Common myeloid progenitor, CD34-positive (primary cell): Measurements from ENCODE around the gene ETS2.

Source experiments
- CTCF ChIA-PET: fragments of 350-600 bp; sonication (Branson Sonifier 250); formaldehyde crosslinking; loops from one replicate; lab custom pipeline; 2021; ENCODE audit warnings: antibody characterized with exemption; lab: Charles Lee
- POLR2A ChIA-PET: fragments of 350-600 bp; sonication (Branson Sonifier 250); formaldehyde crosslinking; loops from one replicate; lab custom pipeline; 2021; ENCODE audit warnings: antibody characterized with exemption; lab: Charles Lee
- DNase-seq, 3 donors: peaks; one replicate each; pipeline versions ENCODE4 v3.0.0 to v3.0.0-alpha.2; 2013
- H3K27ac ChIP-seq, 2 experiments: 1 replicate in 1 of 2; 2 replicates in 1 of 2; pipeline ENCODE4 v1.7.0; 2013; ENCODE audit warnings: inconsistent platforms in 2 of 2, low read length in 2 of 2, mild to moderate bottlenecking in 2 of 2, low read depth in 1 of 2, moderate library complexity in 1 of 2; ENCODE audit not compliant: severe bottlenecking in 2 of 2, insufficient read depth in 1 of 2, poor library complexity in 1 of 2
- H3K27me3 ChIP-seq, 5 experiments: replicated peaks in 2 of 5; 1 replicate in 3 of 5; 2 replicates in 2 of 5; pipeline versions ENCODE4 v1.6.1 to v1.7.0; 2013; ENCODE audit warnings: low read length in 4 of 5, mild to moderate bottlenecking in 2 of 5, moderate library complexity in 2 of 5, inconsistent platforms in 1 of 5; ENCODE audit not compliant: insufficient read depth in 5 of 5, control insufficient read depth in 4 of 5
- H3K36me3 ChIP-seq, 4 experiments: 1 replicate in 2 of 4; 2 replicates in 2 of 4; pipeline versions ENCODE4 v1.6.1 to v1.7.0; 2013; ENCODE audit warnings: low read length in 3 of 4, control low read depth in 1 of 4, mild to moderate bottlenecking in 1 of 4; ENCODE audit not compliant: control insufficient read depth in 4 of 4, insufficient read depth in 4 of 4
- H3K4me1 ChIP-seq, 4 experiments: 1 replicate in 3 of 4; 2 replicates in 1 of 4; pipeline versions ENCODE4 v1.6.1 to v1.7.1; 2013; ENCODE audit warnings: low read length in 3 of 4, mild to moderate bottlenecking in 3 of 4, control low read depth in 1 of 4, inconsistent platforms in 1 of 4, moderate library complexity in 1 of 4; ENCODE audit not compliant: control insufficient read depth in 4 of 4, insufficient read depth in 4 of 4; ENCODE audit errors: control extremely low read depth in 1 of 4
- H3K4me3 ChIP-seq, 7 experiments: 1 replicate in 4 of 7; 2 replicates in 3 of 7; pipeline versions ENCODE4 v1.5.1 to v1.7.0; 2013; ENCODE audit warnings: mild to moderate bottlenecking in 7 of 7, low read length in 6 of 7, moderate library complexity in 6 of 7, inconsistent platforms in 2 of 7, low read depth in 2 of 7, control low read depth in 1 of 7; ENCODE audit not compliant: insufficient read depth in 4 of 7, control insufficient read depth in 1 of 7; ENCODE audit errors: extremely low read depth in 1 of 7
- H3K9me3 ChIP-seq, 5 experiments: 1 replicate in 4 of 5; 2 replicates in 1 of 5; pipeline versions ENCODE4 v1.6.1 to v1.7.1; 2013; ENCODE audit warnings: low read length in 4 of 5, mild to moderate bottlenecking in 2 of 5, inconsistent platforms in 1 of 5, low read depth in 1 of 5, moderate library complexity in 1 of 5; ENCODE audit not compliant: control insufficient read depth in 4 of 5, insufficient read depth in 2 of 5; ENCODE audit errors: control extremely low read depth in 1 of 5
- WGBS: methylation state at CpG from one replicate; pipeline ENCODE4 v1.1.5; 2013; ENCODE audit not compliant: insufficient coverage; 5-methylcytosine and 5-hydroxymethylcytosine counted together

The ETS2 gene

DNA sequence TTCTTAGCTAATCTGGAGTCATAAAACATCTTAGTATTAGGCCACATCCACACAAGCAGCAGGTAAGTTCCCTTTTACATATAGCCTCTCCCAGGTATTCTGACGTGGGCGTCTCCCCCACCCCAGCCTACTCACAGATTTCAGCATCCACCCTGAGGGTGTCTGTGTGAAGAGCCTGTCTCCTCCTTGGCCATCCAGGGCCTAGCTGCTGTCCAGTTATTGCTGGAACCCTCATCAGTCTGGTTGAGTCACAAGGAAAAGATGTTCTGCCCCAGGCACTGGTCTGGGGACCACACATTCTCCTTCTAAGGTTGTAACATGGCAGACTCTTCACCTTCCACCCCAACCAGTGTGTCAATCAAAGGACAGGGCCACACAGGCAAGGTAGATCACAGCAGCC is 57.6 kb downstream of the ETS2 start:
- ChIA-PET CTCF (interaction anchor here (1.2 to 1.7 kb wide), 4 partner anchors 10 to 16 kb away, joined by 3 to 9 read pairs (median 6); no protein-coding TSS in a partner anchor), POLR2A (no interaction called here)
- peaks cover 17 to 24% (median 19%) of the 10 kb centered on the region in 4 experiments for H3K4me1 ChIP-seq
- DNase-seq: no peak
- peaks cover 0 to 4% (median 0%) of the 10 kb centered on the region in 5 experiments for H3K27me3 ChIP-seq
- no peak overlapping the region for H3K4me3 ChIP-seq
- WGBS: 100% methylated on average over 2 of the region's 2 CpGs
- H3K36me3 ChIP-seq: no peaks in the 10 kb centered on the region
- no peaks in the 10 kb centered on the region for H3K9me3 ChIP-seq
- no peak overlapping the region for H3K27ac ChIP-seq

DNA sequence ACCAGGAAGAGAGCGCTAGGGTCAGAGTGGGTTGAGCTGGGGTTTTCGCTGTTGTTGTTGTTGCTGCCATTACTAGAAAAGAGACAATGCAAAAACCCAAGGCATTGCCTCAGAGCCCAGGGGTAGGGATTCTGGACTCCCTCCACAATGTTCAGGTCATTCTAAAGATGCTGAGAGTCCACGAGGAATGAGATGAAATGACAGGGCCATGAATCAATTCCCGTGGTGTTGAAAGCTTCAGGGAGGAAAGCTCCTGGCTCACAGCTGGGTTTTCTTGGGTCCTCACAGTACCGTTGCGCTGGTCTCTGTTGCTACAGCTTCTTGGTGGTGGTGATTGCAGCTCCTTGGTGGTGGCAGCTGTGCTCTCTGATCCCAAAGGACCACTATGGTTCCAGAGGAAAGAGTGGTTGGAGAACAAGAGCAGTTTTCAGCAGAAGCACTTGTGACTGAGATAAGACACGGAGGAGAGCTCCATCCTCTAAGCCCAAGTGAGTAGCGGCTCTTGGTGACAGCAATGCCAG is 58.2 kb downstream of the ETS2 start:
- no peak overlapping the region for H3K27ac ChIP-seq
- DNase-seq: no peak

DNA sequence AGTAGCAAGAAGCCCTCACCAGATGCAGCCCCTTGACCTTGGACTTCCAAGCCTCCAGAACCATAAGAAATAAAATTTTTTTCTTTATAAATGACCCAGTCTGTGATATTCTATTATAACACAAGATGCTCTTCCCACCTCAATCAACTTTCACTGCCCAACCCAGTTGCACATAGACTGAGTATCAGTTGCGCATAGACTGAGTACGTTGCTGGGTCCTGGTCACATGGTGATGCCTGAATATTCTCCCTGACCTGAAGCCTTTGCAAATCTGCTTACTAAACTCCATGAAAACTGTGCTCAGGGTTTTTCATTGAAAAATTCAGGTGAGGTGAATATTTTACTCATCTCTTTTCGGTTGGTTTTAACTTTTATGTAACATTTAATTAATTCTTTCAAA is 59.2 kb downstream of the ETS2 start:
- Histone ChIP-seq H3K27me3 (peaks cover 0 to 4% (median 0%) of the 10 kb centered on the region in 5 experiments), H3K27ac (no peak overlapping the region), H3K4me3 (no peak overlapping the region), H3K4me1 (peaks cover 20 to 27% (median 23%) of the 10 kb centered on the region in 4 experiments), H3K9me3 (no peaks in the 10 kb centered on the region), H3K36me3 (no peaks in the 10 kb centered on the region)
- ChIA-PET POLR2A (interaction anchor here (0.9 kb wide), 1 partner anchor 43 kb away, joined by 5 read pairs; no protein-coding TSS in a partner anchor), CTCF (interaction anchor here (1.4 to 1.7 kb wide), 2 partner anchors 8 to 61 kb away, joined by 3 to 9 read pairs; no protein-coding TSS in a partner anchor)
- DNase-seq: no peak
- WGBS: 90% methylated on average over 2 of the region's 3 CpGs

More for the DNA sequence above, 58.2 kb downstream of the ETS2 start:
- H3K9me3 ChIP-seq: no peaks in the 10 kb centered on the region
- no peak overlapping the region for H3K4me3 ChIP-seq
- ChIA-PET POLR2A (interaction anchor here (0.9 kb wide), 1 partner anchor 42 kb away, joined by 5 read pairs; no protein-coding TSS in a partner anchor), CTCF (interaction anchor here (1.2 to 1.7 kb wide), 4 partner anchors 9 to 16 kb away, joined by 3 to 9 read pairs (median 6); no protein-coding TSS in a partner anchor)
- WGBS: 100% methylated on average over 6 of the region's 8 CpGs
- peaks cover 0 to 4% (median 0%) of the 10 kb centered on the region in 5 experiments for H3K27me3 ChIP-seq
- peaks cover 17 to 24% (median 20%) of the 10 kb centered on the region in 4 experiments for H3K4me1 ChIP-seq
- no peaks in the 10 kb centered on the region for H3K36me3 ChIP-seq

DNA sequence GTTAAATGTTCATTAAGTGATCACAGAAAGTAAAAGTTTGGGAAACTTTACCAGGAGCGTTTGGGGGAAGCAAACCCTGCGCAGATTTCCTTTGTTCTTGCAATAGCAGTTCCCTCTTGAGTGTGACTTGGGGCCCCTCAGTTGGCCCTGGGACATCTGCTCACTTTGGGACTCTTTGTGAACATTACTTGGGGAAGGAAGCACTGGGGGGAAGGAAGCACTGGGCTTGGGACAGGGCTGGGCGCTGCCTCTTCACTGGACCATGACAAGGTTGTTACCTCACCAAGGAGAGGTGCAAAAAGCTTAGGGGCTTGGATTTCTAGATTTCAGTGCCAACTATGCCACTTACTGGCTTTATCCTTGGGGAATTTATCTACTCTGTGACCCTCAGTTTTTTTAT is 63.5 kb downstream of the ETS2 start:
- no peaks in the 10 kb centered on the region for H3K36me3 ChIP-seq
- H3K27me3 ChIP-seq: peaks cover 0 to under 1% (median 0%) of the 10 kb centered on the region in 5 experiments
- no peak for DNase-seq
- H3K4me3 ChIP-seq: no peak overlapping the region
- no peak overlapping the region for H3K27ac ChIP-seq
- peaks cover 0 to 7% (median 0%) of the 10 kb centered on the region in 5 experiments for H3K9me3 ChIP-seq
- WGBS: 10% methylated on average over 2 of the region's 3 CpGs
- peaks cover 0 to 6% (median 3%) of the 10 kb centered on the region in 4 experiments for H3K4me1 ChIP-seq
- POLR2A ChIA-PET: no interaction called here
- CTCF ChIA-PET: interaction anchor here (1.1 to 1.6 kb wide), 2 partner anchors 10 to 13 kb away, joined by 3 to 4 read pairs; no protein-coding TSS in a partner anchor

DNA sequence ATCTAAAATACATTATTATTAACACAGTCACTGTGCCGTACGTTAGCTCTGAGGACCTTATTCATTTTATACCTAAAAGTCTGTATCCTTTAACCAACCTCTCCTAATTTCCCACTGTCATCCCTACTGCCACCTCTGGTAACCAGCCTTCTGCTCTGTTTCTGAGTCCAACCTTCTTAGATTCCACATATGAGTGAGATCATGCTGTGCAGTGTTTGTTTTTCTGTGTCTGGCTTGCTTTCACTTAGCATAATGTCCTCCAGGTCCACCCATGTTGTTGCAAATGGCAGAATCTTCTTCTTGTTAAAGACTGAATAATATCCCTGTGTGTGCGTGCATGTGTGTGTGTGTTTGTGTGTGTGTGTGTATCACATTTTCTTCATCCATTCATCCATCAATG is 64.2 kb downstream of the ETS2 start:
- CTCF ChIA-PET: interaction anchor here (1.6 kb wide), 1 partner anchor 9 kb away, joined by 3 read pairs; no protein-coding TSS in a partner anchor
- H3K9me3 ChIP-seq: peaks cover 0 to 7% (median 0%) of the 10 kb centered on the region in 5 experiments
- H3K27me3 ChIP-seq: no peaks in the 10 kb centered on the region
- H3K4me1 ChIP-seq: peaks cover 2 to 6% (median 3%) of the 10 kb centered on the region in 4 experiments
- peak in 1 of 3 donors; percentile 20 for DNase-seq
- 40% methylated on average over 2 of the region's 3 CpGs for WGBS
- POLR2A ChIA-PET: no interaction called here
- H3K27ac ChIP-seq: no peak overlapping the region
- no peak overlapping the region for H3K4me3 ChIP-seq
- no peaks in the 10 kb centered on the region for H3K36me3 ChIP-seq
